Activated CD8-positive, alpha-beta memory T cell treated with anti-CD3 and anti-CD28 coated beads for 1 hour (primary cell): Measurements from ENCODE around the gene CST1.
"Not testable (repeated sequence)": the region's sequence is repeated elsewhere in the genome, so short reads cannot be mapped to it uniquely, and the experiment has no call there.

Source experiments
- DNase-seq, 2 donors: peaks; one replicate each; pipeline ENCODE4 v3.0.0-alpha.2; 2020; ENCODE audit warnings: low read depth in 1 of 2; ENCODE audit errors: extremely low read depth in 1 of 2

Gene CST1

GRCh38 chr20:23755131-23755611, 4.4 kb upstream of the CST1 start:
- DNase-seq, result not testable (repeated sequence)

DNA sequence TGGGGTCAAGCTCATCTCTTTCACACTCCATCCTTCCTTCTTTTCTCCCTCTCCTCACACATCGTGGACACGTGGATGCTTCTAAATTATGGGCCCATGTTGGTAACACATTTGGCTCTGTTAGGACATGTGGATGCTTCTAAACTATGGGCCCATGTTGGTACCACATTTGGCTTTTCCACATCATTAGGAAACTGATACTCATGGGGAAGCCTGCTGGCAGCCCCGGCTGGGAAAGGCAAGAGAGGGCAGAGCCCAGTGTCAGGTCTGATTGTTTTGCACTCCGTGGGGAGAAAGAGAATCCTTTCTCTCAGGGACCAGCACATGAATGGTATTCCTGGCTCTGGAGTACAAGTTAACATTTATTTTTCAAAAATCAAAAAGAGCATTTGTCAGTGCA, 4.0 kb upstream of the CST1 start:
- DNase-seq, result no peak

DNA sequence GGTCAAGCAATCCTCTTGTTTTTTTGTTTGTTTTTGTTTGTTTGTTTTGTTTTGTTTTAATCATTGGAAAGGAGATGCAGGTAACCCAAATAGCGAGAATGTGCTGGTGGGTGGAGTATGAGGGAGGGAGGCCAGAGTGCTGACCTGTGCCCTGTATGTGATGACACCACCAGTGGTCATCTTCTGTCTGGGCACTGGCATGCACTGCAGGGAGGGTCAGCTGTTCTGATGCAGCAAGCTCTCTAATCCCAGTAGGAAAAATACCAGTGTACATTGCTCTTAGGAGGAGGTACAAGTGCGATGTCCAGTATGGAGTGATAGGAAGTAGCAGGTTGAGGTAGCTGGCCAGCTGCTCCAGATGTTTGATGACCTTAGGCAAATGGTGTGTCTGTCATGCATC, 2.9 kb upstream of the CST1 start:
- DNase-seq, result no peak

GRCh38 chr20:23753194-23753548, 2.4 kb upstream of the CST1 start:
- DNase-seq, result no peak

- DNase-seq, result no peak
Measured at GRCh38 chr20:23752481-23753193, 1.9 kb upstream of the CST1 start.

DNA sequence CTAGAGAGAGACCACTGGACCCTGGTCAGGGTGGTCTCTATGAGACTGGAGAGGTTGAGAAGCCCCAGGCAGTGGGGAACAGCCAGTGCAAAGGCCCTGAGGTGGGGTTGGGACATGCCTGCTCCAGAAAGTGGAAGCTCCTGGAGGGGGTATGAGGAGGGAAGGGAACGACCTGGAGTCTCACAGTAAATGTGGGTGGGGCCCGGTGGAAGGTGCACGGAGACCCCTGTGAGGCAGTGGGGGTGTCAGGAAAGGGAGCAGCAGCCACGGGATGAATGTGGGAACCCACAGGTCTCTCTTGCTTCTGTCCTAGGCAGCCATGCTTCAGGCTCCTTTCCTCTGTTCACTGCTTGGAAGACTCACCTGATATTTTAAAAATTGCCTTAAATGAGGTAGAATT, 1.3 kb upstream of the CST1 start:
- DNase-seq, result no peak

DNA sequence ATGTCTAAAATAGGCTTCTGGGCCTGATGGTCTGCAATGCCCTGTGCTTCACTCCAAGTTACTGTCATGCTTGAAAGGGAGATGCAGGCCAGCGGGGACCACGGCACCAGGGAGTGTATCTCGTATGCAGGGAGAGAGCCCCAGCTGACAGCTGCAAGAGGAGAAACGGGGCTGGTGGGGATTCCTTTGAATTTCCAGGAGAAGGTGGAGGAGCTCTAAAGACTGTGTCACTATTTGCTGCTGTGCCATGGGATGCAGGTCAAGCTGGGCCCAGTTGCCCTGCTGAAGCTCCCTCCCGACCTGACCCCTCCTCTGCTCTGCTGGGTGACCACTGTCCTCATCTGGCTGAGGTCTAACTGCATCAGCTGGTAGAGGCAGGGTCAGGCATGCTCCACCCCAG, 989 bp downstream of the CST1 start:
- no peak for DNase-seq

DNA sequence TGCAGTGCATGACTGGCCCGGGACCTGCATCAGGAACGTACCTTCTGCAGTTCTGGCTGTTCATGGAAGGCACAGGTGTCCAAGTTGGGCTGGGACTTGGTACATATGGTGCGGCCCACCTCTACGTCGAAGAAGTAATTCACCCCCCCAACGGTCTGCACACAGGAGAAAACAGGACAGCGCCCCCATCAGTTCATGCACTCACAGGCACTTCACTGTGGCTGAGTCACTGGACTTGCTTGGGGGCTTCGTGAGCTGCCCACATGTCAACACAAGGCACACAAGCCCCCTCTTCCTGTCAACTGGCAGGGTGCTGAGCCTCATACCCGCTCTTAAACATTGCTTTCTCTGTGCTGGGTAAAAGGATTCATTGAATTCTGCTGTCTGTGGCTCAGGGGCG, 1.8 kb downstream of the CST1 start:
- DNase-seq, result not testable (repeated sequence)

DNA sequence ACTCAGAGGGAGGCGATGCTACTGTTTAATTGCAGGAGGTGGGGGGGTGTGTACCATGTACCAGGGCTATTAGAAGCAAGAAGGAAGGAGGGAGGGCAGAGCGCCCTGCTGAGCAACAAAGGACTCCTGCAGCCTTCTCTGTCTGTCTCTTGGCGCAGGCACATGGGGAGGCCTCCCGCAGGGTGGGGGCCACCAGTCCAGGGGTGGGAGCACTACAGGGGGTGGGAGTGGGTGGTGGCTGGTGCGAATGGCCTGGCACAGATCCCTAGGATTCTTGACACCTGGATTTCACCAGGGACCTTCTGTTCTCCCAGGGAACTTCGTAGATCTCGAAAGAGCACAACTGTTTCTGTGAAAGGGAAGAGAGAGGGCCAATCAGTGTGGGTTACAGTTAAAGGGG, 3.2 kb downstream of the CST1 start:
- not testable (repeated sequence) for DNase-seq

- not testable (repeated sequence) for DNase-seq
Measured at GRCh38 chr20:23747092-23747491, 3.6 kb downstream of the CST1 start.

GRCh38 chr20:23746321-23746720, 4.4 kb downstream of the CST1 start:
- no peak for DNase-seq

DNA sequence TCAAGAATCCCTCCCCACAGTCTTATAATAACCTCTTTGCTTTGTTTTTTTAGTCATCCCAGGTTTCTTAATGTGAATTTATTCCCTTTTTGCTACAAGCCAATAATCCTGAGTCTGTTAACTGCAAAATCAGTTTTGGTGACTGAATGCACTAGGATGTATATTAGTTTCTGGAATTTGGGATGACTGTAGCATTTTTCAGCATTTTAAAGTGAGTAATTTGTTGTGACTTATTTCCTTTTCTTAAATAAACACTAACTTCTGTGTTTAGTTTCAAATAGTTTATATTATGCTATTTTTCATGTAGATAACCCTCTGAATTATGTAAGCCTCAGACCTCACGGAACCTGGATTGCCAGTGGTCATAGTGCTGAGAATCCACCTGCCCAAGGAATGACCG, 5.5 kb downstream of the CST1 start:
- DNase-seq, result no peak

DNA sequence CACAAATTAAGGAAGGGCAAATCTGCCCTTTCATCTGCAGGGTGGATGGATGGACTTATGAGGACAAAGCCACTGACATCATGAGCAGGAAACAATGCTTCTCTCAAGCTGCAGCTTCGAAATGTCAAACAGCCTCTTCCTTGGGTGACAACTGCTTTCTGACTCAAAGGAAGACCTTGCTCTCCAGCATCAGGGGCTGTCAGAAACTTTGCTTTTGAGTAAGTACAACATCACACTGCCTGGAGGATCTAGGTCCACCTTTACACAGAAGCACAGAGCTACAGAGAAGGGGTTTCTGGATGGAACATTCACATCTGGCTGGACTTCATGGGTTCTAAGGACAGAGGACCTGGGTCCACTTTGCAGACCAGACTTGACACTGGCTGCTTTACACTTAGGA, 5.9 kb downstream of the CST1 start:
- no peak for DNase-seq

DNA sequence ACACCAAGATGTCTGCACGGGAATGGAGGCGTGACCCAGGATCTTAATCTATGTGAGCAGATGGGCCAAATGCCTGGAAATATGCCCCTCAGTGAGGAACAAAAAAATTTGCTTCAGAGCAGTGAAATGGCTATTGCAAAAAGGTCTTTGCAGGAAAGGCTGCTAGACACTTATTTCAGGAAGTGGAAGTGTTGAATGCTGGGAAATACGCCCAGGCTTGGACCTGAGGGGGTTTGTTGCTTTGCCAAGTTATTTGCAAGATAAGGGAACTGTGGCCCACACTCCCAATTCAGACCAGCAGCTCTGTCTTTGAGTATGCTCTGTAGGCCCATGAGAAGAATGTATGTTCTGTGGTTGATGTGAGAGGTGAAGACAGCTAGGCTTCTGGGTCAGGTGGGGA, 15.3 kb downstream of the CST1 start:
- DNase-seq, result not testable (repeated sequence)

GRCh38 chr20:23734949-23735348, 15.8 kb downstream of the CST1 start:
- DNase-seq, result not testable (repeated sequence)

DNA sequence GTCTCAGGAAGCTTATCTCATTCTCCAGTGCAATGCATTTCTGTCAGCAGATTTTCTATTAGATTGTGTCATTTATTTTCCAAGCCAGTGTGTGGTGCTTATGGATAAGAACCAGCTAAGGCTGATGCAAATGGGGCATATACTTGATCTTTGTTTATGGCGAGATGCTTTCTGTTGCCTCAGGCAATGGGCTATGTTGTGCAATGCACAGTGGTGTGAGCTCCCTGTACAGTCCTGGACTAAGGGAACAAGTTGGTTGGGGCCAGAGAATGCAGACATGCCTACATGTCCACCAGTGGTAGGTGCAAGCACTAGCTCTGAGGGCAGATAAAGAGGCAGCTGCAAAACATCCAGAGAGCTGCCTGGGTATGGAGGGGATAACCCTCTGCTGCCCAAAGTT, 16.3 kb downstream of the CST1 start:
- DNase-seq, result not testable (repeated sequence)

- DNase-seq, result no peak
Measured at GRCh38 chr20:23727016-23727415, 23.7 kb downstream of the CST1 start.

GRCh38 chr20:23725102-23725501, 25.6 kb downstream of the CST1 start:
- no peak for DNase-seq

GRCh38 chr20:23723659-23724307, 27.0 kb downstream of the CST1 start:
- DNase-seq, result not testable (repeated sequence)

DNA sequence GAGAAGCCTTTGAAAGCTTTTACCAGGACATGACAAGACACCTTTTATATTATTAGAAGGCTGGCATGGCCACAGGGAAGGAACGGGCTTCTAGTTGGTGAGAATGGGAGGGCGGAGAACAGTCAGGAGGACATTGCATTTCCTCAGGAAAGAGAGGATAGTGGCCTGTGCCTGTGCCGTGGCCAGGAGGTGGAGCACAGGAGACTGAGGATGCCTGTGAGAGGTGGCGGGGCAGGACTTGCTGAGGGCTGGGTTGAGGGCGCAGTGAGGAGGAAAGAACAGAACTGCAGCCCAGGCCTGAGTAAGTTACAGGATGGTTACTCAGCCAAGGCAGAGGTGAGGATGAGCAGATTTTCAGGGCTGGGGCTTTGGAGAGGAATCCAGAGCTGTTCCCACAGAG, 27.9 kb downstream of the CST1 start:
- not testable (repeated sequence) for DNase-seq

- no peak for DNase-seq
Measured at GRCh38 chr20:23721962-23722361, 28.8 kb downstream of the CST1 start.

DNA sequence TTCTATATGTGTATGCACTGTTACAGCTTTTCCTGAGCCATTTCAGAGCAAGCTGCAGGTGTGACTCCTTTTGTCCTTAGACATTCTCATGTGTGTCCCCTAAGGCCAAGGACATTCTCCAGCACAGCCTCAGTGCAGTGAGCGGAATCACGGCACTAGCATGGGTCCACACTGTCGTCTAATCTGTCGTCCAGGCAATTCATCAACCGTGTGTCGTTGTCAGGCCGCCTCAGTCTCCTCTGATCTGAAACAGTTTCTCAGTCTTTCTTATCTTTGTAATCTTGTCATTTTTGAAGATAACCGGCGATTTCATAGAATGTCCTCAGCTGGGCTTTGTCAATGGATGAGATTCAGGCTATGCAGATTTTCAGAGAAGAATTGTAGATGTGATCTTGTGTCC, 31.4 kb downstream of the CST1 start:
- DNase-seq, result not testable (repeated sequence)

DNA sequence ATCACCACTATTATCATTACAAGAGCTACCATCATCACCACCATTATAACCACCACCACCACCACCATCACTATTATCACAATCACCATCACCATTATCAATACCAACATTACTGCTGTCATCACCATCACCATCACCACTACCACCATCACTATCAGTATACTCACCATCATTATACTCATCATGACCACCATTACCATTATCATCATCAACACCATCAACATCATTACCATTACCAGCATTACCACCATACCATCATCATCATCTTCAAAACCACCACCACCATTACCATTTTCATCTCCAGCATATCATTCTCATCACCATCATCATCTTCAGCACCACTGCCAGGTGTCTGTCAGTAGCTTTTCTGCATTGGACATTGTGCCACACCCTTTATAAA, 39.0 kb downstream of the CST1 start:
- DNase-seq, result not testable (repeated sequence)
